Measurements from ENCODE around the gene SLC22A9. TPM values are rescaled to one million over a fixed set of nuclear protein-coding genes. Genes with fewer than 3 reads are reported as not detected.

SLC22A9 gene
- total and polyA plus RNA-seq, 10 of the 15 experiments (the other 5 are each of a cell fraction or from before 2014, with no cell fraction given) = 0.03 to 0.06 TPM; not detected in 8

DNA sequence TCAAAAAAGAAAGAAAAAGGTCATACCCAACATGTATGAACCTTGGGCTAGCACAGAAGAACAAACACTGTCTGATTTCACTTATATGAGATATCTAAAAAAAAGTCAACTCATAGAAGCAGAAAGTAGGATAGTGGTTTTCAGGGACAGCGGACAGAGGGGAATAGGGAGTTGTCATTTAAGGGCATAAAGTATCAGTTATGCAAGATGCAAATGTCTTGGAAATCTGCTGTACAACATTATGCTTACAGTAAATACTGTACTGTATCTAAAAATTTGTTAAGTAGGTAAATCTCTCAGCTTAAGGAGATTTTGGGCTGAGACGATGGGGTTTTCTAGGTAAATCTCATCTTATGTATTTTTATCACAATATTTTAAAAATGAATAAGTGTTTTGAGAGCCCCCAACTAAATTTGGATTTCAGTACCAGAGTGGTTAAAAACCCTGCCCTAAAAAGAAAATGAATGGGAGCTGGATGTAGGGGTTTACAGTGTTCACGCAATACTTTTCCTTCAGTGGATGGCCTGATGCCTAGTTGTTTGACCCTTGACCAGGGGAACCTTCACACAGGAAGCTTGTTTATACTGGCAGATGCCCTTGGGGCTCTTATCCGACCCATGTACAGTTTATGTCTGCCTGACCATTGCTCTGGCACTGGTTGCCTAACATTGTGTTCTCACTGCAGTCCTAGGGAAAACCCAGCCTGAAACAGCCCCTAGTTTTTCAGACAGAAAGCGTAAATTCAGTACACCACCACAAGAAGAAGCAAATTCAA, 34.8 kb downstream of the SLC22A9 start:
- ChIA-PET POLR2A (no interaction called here), CTCF (no interaction called here)

More for the DNA sequence above, 34.8 kb downstream of the SLC22A9 start:
- Histone ChIP-seq H3K36me3 (ENCODE audit: control insufficient read depth in 2 of 2, insufficient read depth in 2 of 2, low read length in 1 of 2) (no peaks in the 10 kb centered on the region), H3K9me3 (replicated peaks; ENCODE audit: control insufficient read depth, insufficient read depth, low read length) (no peaks in the 10 kb centered on the region), H3K4me1 (ENCODE audit: control insufficient read depth, insufficient read depth, low read length) (no peaks in the 10 kb centered on the region), H2AFZ (ENCODE audit: control insufficient read depth, low read depth, low read length) (no peak overlapping the region), H3K4me3 (no peak overlapping the region), H3K79me2 (ENCODE audit: control insufficient read depth, insufficient read depth, low read length) (no peaks in the 10 kb centered on the region), H4K20me1 (ENCODE audit: control insufficient read depth, insufficient read depth) (no peaks in the 10 kb centered on the region), H3K27me3 (replicated peaks in 1 of 2; ENCODE audit: control insufficient read depth in 2 of 2, insufficient read depth in 2 of 2, low read length in 1 of 2) (no peaks in the 10 kb centered on the region; a peak in 1 of 4 replicates), H3K9ac (ENCODE audit: control insufficient read depth, insufficient read depth, low read length) (no peak overlapping the region), H3K27ac (ENCODE audit: control insufficient read depth, insufficient read depth) (no peak overlapping the region), H3K4me2 (ENCODE audit: control insufficient read depth, insufficient read depth) (no peak overlapping the region)
- no peak for DNase-seq (ENCODE audit: low read depth, low spot score)
- intact Hi-C loops (cut with micrococcal nuclease; ENCODE audit: unreplicated experiment) (no loop called here), in situ Hi-C loops (cut with MboI) (no loop called here)
- no peak for ATAC-seq
- TF ChIP-seq ZSCAN29 (IDR thresholded peaks at IDR 0.05) (no peak), SUPT20H (IDR thresholded peaks at IDR 0.05; ENCODE audit: borderline replicate concordance, control insufficient read depth, low read depth, low read length) (no peak), ZBED1 (IDR thresholded peaks at IDR 0.05; ENCODE audit: borderline replicate concordance) (no peak), MTA3 (IDR thresholded peaks at IDR 0.05; ENCODE audit: borderline replicate concordance, low read length) (no peak), EGR1 (IDR thresholded peaks at IDR 0.05; ENCODE audit: borderline replicate concordance in 1 of 2, low read depth in 2 of 2, low read length in 2 of 2) (no peak), EP300 (IDR thresholded peaks at IDR 0.05; ENCODE audit: borderline replicate concordance in 1 of 2, control insufficient read depth in 1 of 2, low read depth in 2 of 2, low read length in 2 of 2) (no peak), PAX5 (IDR thresholded peaks at IDR 0.05; ENCODE audit: borderline replicate concordance, low read depth, low read length) (no peak), CEBPB (IDR thresholded peaks at IDR 0.05; ENCODE audit: borderline replicate concordance in 1 of 2, low read depth in 2 of 2, low read length in 2 of 2) (no peak), RAD21 (IDR thresholded peaks at IDR 0.05; ENCODE audit: insufficient read depth, low read depth, low read length) (no peak), FOS (IDR thresholded peaks at IDR 0.05; ENCODE audit: borderline replicate concordance, extremely low read depth, insufficient read length) (no peak)
- TF ChIP-seq, protein P1, sequence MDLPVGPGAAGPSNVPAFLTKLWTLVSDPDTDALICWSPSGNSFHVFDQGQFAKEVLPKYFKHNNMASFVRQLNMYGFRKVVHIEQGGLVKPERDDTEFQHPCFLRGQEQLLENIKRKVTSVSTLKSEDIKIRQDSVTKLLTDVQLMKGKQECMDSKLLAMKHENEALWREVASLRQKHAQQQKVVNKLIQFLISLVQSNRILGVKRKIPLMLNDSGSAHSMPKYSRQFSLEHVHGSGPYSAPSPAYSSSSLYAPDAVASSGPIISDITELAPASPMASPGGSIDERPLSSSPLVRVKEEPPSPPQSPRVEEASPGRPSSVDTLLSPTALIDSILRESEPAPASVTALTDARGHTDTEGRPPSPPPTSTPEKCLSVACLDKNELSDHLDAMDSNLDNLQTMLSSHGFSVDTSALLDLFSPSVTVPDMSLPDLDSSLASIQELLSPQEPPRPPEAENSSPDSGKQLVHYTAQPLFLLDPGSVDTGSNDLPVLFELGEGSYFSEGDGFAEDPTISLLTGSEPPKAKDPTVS (IDR thresholded peaks at IDR 0.05; ENCODE audit: low read depth, low read length) = no peak
- TF ChIP-seq, protein P2, sequence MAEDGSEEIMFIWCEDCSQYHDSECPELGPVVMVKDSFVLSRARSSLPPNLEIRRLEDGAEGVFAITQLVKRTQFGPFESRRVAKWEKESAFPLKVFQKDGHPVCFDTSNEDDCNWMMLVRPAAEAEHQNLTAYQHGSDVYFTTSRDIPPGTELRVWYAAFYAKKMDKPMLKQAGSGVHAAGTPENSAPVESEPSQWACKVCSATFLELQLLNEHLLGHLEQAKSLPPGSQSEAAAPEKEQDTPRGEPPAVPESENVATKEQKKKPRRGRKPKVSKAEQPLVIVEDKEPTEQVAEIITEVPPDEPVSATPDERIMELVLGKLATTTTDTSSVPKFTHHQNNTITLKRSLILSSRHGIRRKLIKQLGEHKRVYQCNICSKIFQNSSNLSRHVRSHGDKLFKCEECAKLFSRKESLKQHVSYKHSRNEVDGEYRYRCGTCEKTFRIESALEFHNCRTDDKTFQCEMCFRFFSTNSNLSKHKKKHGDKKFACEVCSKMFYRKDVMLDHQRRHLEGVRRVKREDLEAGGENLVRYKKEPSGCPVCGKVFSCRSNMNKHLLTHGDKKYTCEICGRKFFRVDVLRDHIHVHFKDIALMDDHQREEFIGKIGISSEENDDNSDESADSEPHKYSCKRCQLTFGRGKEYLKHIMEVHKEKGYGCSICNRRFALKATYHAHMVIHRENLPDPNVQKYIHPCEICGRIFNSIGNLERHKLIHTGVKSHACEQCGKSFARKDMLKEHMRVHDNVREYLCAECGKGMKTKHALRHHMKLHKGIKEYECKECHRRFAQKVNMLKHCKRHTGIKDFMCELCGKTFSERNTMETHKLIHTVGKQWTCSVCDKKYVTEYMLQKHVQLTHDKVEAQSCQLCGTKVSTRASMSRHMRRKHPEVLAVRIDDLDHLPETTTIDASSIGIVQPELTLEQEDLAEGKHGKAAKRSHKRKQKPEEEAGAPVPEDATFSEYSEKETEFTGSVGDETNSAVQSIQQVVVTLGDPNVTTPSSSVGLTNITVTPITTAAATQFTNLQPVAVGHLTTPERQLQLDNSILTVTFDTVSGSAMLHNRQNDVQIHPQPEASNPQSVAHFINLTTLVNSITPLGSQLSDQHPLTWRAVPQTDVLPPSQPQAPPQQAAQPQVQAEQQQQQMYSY (CRISPR knock-in tag; IDR thresholded peaks at IDR 0.05) = no peak
- no peak for FAIRE-seq
- ChIA-PET RAD21 (ENCODE audit: unreplicated experiment) (no interaction called here), SMC1A (ENCODE audit: uncharacterized antibody, unreplicated experiment) (no interaction called here)
- WGBS (ENCODE audit: insufficient coverage, insufficient replicate concordance, low lambda C conversion rate, missing lambda C conversion rate) = 68% methylated on average over 5 of the region's 5 CpGs
- BruUV-seq (replicated peaks) = no TSS peak
